Gastrocnemius medialis (tissue), 4 donors: ENCODE results near the gene C16orf95.

Experiments used
- POLR2A ChIP-seq, 2 donors: fragments of 450-650 bp; IDR thresholded peaks; one replicate each; pipeline ENCODE4 v1.6.1; 2017; ENCODE audit warnings: antibody characterized with exemption in 2 of 2, mild to moderate bottlenecking in 2 of 2, moderate library complexity in 2 of 2
- TF ChIP-seq, protein P1 (sequence below), 5 experiments: fragments of 450-650 bp in 3 of 5; fragments of 200-600 bp in 2 of 5; sonication (generic) in 2 of 5; IDR thresholded peaks in 4 of 5; conservative IDR thresholded peaks in 1 of 5; 1 replicate in 4 of 5; 2 replicates in 1 of 5; pipeline ENCODE4 v1.5.1; 2016 to 2019; ENCODE audit warnings: antibody characterized with exemption in 5 of 5, mild to moderate bottlenecking in 3 of 5, moderate library complexity in 3 of 5

DNA sequence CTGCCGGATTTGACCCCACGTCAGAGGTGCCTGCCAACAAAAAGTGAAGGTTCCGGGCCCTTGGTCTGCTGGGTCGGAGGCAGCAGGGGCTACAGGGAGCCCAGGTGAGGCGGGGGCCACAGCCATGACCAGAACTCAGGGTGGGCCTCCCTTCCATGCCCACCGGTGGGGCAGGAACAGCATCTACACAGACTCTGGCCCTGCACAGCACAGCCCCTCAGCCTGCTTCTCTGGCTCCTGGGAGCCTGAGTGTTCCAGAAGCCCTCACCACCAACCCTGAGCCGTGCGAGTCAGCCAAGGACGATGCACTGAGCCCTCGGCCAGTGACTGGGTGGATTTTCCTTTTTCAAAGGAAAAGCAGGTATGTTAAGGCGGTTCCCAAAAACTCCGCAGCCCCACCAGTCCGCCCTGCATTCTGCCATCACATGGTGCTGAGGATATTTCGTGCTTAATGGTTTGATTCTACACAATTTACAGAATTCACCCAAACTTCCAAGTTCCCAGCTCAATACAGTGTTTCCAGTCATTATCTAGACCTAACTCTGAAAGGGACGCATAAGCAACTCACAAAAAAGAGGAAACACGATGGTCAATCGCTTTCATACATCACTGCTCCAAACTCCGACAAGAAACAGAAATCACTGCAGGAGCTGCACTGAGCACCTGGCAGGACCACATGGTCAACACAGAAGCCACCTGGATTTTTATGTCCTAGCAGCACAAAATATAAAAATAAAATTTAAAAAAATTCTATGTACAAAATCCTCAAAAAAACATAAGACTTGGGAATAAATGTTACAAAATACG lies 19.4 kb upstream of the C16orf95 start:
- TF ChIP-seq, protein P1, sequence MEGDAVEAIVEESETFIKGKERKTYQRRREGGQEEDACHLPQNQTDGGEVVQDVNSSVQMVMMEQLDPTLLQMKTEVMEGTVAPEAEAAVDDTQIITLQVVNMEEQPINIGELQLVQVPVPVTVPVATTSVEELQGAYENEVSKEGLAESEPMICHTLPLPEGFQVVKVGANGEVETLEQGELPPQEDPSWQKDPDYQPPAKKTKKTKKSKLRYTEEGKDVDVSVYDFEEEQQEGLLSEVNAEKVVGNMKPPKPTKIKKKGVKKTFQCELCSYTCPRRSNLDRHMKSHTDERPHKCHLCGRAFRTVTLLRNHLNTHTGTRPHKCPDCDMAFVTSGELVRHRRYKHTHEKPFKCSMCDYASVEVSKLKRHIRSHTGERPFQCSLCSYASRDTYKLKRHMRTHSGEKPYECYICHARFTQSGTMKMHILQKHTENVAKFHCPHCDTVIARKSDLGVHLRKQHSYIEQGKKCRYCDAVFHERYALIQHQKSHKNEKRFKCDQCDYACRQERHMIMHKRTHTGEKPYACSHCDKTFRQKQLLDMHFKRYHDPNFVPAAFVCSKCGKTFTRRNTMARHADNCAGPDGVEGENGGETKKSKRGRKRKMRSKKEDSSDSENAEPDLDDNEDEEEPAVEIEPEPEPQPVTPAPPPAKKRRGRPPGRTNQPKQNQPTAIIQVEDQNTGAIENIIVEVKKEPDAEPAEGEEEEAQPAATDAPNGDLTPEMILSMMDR (IDR thresholded peaks at IDR 0.05 in 4 of 5, conservative IDR thresholded peaks at IDR 0.05 in 1 of 5), result no peak
- no peak for TF ChIP-seq POLR2A (IDR thresholded peaks at IDR 0.05)
